ENCODE data around the gene LCP1. TPM values are rescaled to one million over a fixed set of nuclear protein-coding genes. Genes with fewer than 3 reads are reported as not detected.
A peak's percentile ranks its signal among the peaks of the same experiment; 100 is the strongest.

Gene LCP1
- polyA plus RNA-seq, 1 donor (not counting 4 experiments of a cell fraction or from before 2014, with no cell fraction given), result 2.5 TPM

DNA sequence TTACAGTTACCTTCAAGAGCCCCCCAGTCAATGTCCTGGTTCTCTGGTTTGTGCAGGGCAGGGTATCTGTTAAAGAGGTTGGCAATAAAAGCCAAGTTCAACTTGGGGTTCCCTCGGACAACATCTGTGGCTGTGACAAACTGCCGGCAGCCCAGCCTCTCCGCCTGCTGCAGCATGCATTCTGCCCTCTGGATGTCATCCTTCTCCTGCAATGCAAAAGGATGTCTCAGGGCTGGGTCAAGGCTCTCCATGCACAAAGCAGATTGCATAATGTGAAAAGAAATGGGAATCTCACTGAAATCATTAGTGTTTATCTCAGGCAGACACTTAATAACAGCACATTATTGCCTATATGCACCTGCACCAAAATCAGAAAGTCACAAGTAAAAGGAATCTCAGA, 35.1 kb downstream of the LCP1 start:
- no peak for FAIRE-seq
- H3K4me3 ChIP-seq (ENCODE audit: control insufficient read depth in 2 of 3, extremely low read depth in 1 of 3, insufficient read depth in 2 of 3, low read depth in 1 of 3, low read length in 3 of 3), result no peak overlapping the region
- dilution Hi-C loops (cut with MboI; ENCODE audit: extremely low pct_ligation_motif_present, low sequenced_read_pairs), result no loop called here

DNA sequence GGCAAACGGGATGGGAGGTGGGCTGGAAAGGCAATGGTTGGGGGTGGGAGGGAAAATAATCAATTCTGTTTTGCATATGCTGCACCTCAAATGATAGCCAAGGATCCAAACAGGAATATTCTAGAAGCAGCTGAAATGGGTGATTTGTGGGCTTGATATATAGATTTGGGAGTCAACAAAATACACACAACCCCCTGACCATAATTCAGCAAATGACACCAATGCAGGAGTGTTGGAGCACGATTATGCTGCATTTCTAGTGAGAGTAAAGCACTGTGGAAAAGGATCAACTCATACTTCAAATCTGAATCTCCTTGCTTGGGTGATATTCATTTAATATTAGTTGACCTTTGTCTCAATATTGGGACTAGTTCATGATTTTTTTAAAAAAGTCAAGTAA, 36.0 kb downstream of the LCP1 start:
- dilution Hi-C loops (cut with MboI; ENCODE audit: extremely low pct_ligation_motif_present, low sequenced_read_pairs), result no loop called here
- no peak overlapping the region for H3K27ac ChIP-seq (ENCODE audit: control insufficient read depth, insufficient read depth, low read length)
- no peak for DNase-seq (ENCODE audit: low read depth, low spot score)
- no peak overlapping the region for H3K4me2 ChIP-seq (ENCODE audit: control insufficient read depth, extremely low read depth, insufficient read depth, low read depth, low read length)
- no peaks in the 10 kb centered on the region for H4K20me1 ChIP-seq (ENCODE audit: control insufficient read depth, extremely low read depth, insufficient read depth, low read length)
- H3K27me3 ChIP-seq (ENCODE audit: control insufficient read depth, extremely low read depth, insufficient read depth, low read length), result peaks cover 7% of the 10 kb centered on the region
- FAIRE-seq, result no peak
- H3K79me2 ChIP-seq (ENCODE audit: control insufficient read depth, insufficient read depth, low read length), result no peaks in the 10 kb centered on the region
- H2AFZ ChIP-seq (ENCODE audit: control insufficient read depth, low read length), result no peak overlapping the region
- H3K9me3 ChIP-seq (ENCODE audit: control insufficient read depth, low read depth, low read length), result no peaks in the 10 kb centered on the region
- H3K9ac ChIP-seq (ENCODE audit: control insufficient read depth, extremely low read depth, insufficient read depth, low read length), result no peak overlapping the region
- H3K4me1 ChIP-seq (ENCODE audit: control insufficient read depth, extremely low read depth, insufficient read depth, low read length), result no peaks in the 10 kb centered on the region
- no peaks in the 10 kb centered on the region for H3K9me1 ChIP-seq (ENCODE audit: control insufficient read depth, extremely low read depth, insufficient read depth, low read length)
- TF ChIP-seq EZH2 (IDR thresholded peaks at IDR 0.05; ENCODE audit: low read length), result no peak
- TF ChIP-seq, protein P1, sequence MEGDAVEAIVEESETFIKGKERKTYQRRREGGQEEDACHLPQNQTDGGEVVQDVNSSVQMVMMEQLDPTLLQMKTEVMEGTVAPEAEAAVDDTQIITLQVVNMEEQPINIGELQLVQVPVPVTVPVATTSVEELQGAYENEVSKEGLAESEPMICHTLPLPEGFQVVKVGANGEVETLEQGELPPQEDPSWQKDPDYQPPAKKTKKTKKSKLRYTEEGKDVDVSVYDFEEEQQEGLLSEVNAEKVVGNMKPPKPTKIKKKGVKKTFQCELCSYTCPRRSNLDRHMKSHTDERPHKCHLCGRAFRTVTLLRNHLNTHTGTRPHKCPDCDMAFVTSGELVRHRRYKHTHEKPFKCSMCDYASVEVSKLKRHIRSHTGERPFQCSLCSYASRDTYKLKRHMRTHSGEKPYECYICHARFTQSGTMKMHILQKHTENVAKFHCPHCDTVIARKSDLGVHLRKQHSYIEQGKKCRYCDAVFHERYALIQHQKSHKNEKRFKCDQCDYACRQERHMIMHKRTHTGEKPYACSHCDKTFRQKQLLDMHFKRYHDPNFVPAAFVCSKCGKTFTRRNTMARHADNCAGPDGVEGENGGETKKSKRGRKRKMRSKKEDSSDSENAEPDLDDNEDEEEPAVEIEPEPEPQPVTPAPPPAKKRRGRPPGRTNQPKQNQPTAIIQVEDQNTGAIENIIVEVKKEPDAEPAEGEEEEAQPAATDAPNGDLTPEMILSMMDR (optimal IDR thresholded peaks at IDR 0.05 in 1 of 3, IDR thresholded peaks at IDR 0.05 in 1 of 3, conservative IDR thresholded peaks at IDR 0.05 in 1 of 3; ENCODE audit: extremely low read depth in 1 of 3, insufficient read depth in 2 of 3, low read length in 3 of 3), result no peak
- H3K36me3 ChIP-seq (ENCODE audit: control insufficient read depth in 2 of 2, extremely low read depth in 1 of 2, insufficient read depth in 2 of 2, low read length in 2 of 2), result no peaks in the 10 kb centered on the region
- no peak overlapping the region for H3K4me3 ChIP-seq (ENCODE audit: control insufficient read depth in 2 of 3, extremely low read depth in 1 of 3, insufficient read depth in 2 of 3, low read depth in 1 of 3, low read length in 3 of 3)

More for the DNA sequence above, 35.1 kb downstream of the LCP1 start:
- Histone ChIP-seq H2AFZ (ENCODE audit: control insufficient read depth, low read length) (no peak overlapping the region), H3K9me1 (ENCODE audit: control insufficient read depth, extremely low read depth, insufficient read depth, low read length) (no peaks in the 10 kb centered on the region), H3K27me3 (ENCODE audit: control insufficient read depth, extremely low read depth, insufficient read depth, low read length) (peaks cover 7% of the 10 kb centered on the region), H3K27ac (ENCODE audit: control insufficient read depth, insufficient read depth, low read length) (no peak overlapping the region), H3K9ac (ENCODE audit: control insufficient read depth, extremely low read depth, insufficient read depth, low read length) (no peak overlapping the region), H3K9me3 (ENCODE audit: control insufficient read depth, low read depth, low read length) (no peaks in the 10 kb centered on the region), H4K20me1 (ENCODE audit: control insufficient read depth, extremely low read depth, insufficient read depth, low read length) (no peaks in the 10 kb centered on the region), H3K79me2 (ENCODE audit: control insufficient read depth, insufficient read depth, low read length) (no peaks in the 10 kb centered on the region), H3K4me2 (ENCODE audit: control insufficient read depth, extremely low read depth, insufficient read depth, low read depth, low read length) (no peak overlapping the region), H3K4me1 (ENCODE audit: control insufficient read depth, extremely low read depth, insufficient read depth, low read length) (no peaks in the 10 kb centered on the region), H3K36me3 (ENCODE audit: control insufficient read depth in 2 of 2, extremely low read depth in 1 of 2, insufficient read depth in 2 of 2, low read length in 2 of 2) (no peaks in the 10 kb centered on the region)
- no peak for DNase-seq (ENCODE audit: low read depth, low spot score)
- TF ChIP-seq, protein P1 (optimal IDR thresholded peaks at IDR 0.05 in 1 of 3, IDR thresholded peaks at IDR 0.05 in 1 of 3, conservative IDR thresholded peaks at IDR 0.05 in 1 of 3; ENCODE audit: extremely low read depth in 1 of 3, insufficient read depth in 2 of 3, low read length in 3 of 3), result peak; percentile 20 to 60 (median 56)
- no peak for TF ChIP-seq EZH2 (IDR thresholded peaks at IDR 0.05; ENCODE audit: low read length)
